ENCODE data around the gene PHLPP1. TPM values are rescaled to one million over a fixed set of nuclear protein-coding genes. Genes with fewer than 3 reads are reported as not detected.

Gene PHLPP1
- total and polyA plus RNA-seq, 9 of the 15 experiments (the other 6 are each of a cell fraction or from before 2014, with no cell fraction given) = 0.56 to 9.0 (median 4.5) TPM

DNA sequence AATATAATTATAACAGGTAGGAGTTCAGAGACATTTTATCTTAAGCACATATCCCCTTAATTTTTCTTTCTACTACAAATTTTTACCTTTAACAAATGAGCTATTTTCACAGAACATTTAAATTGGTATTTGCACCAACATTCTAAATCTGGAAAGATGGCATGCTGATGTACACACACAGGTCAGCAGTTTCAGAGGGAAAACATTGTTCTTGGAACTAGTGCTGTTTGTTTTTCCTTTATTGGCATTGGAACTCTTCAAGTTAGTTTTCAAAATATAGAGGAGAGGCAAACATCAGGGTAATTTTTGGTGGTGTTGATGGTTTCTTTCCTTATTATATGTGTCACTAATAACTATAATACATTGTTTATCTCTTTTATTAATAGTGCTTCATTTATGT is 155.3 kb downstream of the PHLPP1 start (continued):
- TF ChIP-seq, protein P1, sequence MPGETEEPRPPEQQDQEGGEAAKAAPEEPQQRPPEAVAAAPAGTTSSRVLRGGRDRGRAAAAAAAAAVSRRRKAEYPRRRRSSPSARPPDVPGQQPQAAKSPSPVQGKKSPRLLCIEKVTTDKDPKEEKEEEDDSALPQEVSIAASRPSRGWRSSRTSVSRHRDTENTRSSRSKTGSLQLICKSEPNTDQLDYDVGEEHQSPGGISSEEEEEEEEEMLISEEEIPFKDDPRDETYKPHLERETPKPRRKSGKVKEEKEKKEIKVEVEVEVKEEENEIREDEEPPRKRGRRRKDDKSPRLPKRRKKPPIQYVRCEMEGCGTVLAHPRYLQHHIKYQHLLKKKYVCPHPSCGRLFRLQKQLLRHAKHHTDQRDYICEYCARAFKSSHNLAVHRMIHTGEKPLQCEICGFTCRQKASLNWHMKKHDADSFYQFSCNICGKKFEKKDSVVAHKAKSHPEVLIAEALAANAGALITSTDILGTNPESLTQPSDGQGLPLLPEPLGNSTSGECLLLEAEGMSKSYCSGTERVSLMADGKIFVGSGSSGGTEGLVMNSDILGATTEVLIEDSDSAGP (CRISPR knock-in tag; IDR thresholded peaks at IDR 0.05) = no peak

DNA sequence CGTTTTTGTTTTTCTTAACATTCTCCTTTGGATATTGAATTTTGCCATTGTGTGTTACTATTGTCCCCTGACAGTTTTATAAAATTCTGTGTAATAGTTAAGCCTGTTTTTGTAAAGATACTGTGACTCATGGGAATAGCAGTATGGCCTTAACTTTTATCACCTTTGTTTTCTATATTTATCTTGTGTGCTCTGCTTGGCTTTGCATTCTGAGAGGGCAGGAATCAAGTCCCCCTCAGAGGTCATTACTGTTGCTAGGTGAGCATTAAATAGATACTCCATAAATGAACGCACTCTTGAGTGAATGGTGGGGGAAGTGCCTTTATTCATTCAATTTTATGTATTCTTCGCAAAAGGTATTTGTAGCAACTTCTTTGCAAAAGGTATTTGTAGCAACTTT is 160.0 kb downstream of the PHLPP1 start:
- Histone ChIP-seq H3K9me3 (replicated peaks; ENCODE audit: control insufficient read depth, insufficient read depth, low read depth, low read length) (no peaks in the 10 kb centered on the region), H3K9me1 (ENCODE audit: control insufficient read depth, insufficient read depth, low read length) (no peaks in the 10 kb centered on the region), H3K36me3 (ENCODE audit: control insufficient read depth, insufficient read depth, low read length) (no peaks in the 10 kb centered on the region), H3K79me2 (ENCODE audit: control insufficient read depth, insufficient read depth, low read length) (no peaks in the 10 kb centered on the region), H2AFZ (ENCODE audit: low read depth, low read length) (no peak overlapping the region), H3K4me1 (replicated peaks in 1 of 2; ENCODE audit: control insufficient read depth in 2 of 2, insufficient read depth in 2 of 2, low read length in 2 of 2) (0 out of 5 replicates have a peak, but pooled peaks cover 0 to 3% of the 10 kb centered on the region in 2 experiments), H3K27me3 (ENCODE audit: control insufficient read depth in 2 of 2, insufficient read depth in 2 of 2, low read length in 2 of 2) (no peaks in the 10 kb centered on the region), H3K9ac (ENCODE audit: insufficient read depth in 1 of 2, low read depth in 2 of 2, low read length in 2 of 2) (no peak overlapping the region), H3K4me3 (no peak overlapping the region), H3K27ac (ENCODE audit: extremely low read depth, low read depth, low read length) (no peak overlapping the region), H4K20me1 (replicated peaks; ENCODE audit: control insufficient read depth, insufficient read depth, low read length) (no peaks in the 10 kb centered on the region), H3K4me2 (ENCODE audit: insufficient read depth, low read length) (no peak overlapping the region)
- ChIA-PET POLR2A (no interaction called here), CTCF (ENCODE audit: low intra/inter-chr PET ratio) (no interaction called here)
- FAIRE-seq (no peak), ATAC-seq (no peak), DNase-seq (ENCODE audit: extremely low read depth in 1 of 4, low spot score in 3 of 4) (no peak)
- intact Hi-C loops (cut with micrococcal nuclease) = no loop called here
- no TSS peak for BruUV-seq (replicated peaks)
- in situ Hi-C loops (cut with MboI) = no loop called here
- 63% methylated on average over 3 of the region's 3 CpGs for WGBS (ENCODE audit: insufficient coverage, low coverage, missing lambda C conversion rate)
- TF ChIP-seq ZNF778 (CRISPR knock-in tag; IDR thresholded peaks at IDR 0.05) (no peak), RUNX1 (IDR thresholded peaks at IDR 0.05; ENCODE audit: low read depth) (no peak), POLR2A (conservative IDR thresholded peaks at IDR 0.05) (no peak), HNRNPLL (IDR thresholded peaks at IDR 0.05; ENCODE audit: low read depth, low read length, poor library complexity, severe bottlenecking) (no peak), GTF2A2 (tag; IDR thresholded peaks at IDR 0.05) (no peak), TRIM28 (IDR thresholded peaks at IDR 0.05) (no peak)
- TF ChIP-seq, protein P2, sequence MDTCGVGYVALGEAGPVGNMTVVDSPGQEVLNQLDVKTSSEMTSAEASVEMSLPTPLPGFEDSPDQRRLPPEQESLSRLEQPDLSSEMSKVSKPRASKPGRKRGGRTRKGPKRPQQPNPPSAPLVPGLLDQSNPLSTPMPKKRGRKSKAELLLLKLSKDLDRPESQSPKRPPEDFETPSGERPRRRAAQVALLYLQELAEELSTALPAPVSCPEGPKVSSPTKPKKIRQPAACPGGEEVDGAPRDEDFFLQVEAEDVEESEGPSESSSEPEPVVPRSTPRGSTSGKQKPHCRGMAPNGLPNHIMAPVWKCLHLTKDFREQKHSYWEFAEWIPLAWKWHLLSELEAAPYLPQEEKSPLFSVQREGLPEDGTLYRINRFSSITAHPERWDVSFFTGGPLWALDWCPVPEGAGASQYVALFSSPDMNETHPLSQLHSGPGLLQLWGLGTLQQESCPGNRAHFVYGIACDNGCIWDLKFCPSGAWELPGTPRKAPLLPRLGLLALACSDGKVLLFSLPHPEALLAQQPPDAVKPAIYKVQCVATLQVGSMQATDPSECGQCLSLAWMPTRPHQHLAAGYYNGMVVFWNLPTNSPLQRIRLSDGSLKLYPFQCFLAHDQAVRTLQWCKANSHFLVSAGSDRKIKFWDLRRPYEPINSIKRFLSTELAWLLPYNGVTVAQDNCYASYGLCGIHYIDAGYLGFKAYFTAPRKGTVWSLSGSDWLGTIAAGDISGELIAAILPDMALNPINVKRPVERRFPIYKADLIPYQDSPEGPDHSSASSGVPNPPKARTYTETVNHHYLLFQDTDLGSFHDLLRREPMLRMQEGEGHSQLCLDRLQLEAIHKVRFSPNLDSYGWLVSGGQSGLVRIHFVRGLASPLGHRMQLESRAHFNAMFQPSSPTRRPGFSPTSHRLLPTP (IDR thresholded peaks at IDR 0.05; ENCODE audit: borderline replicate concordance, extremely low read depth, insufficient read length) = no peak
- TF ChIP-seq, protein P3, sequence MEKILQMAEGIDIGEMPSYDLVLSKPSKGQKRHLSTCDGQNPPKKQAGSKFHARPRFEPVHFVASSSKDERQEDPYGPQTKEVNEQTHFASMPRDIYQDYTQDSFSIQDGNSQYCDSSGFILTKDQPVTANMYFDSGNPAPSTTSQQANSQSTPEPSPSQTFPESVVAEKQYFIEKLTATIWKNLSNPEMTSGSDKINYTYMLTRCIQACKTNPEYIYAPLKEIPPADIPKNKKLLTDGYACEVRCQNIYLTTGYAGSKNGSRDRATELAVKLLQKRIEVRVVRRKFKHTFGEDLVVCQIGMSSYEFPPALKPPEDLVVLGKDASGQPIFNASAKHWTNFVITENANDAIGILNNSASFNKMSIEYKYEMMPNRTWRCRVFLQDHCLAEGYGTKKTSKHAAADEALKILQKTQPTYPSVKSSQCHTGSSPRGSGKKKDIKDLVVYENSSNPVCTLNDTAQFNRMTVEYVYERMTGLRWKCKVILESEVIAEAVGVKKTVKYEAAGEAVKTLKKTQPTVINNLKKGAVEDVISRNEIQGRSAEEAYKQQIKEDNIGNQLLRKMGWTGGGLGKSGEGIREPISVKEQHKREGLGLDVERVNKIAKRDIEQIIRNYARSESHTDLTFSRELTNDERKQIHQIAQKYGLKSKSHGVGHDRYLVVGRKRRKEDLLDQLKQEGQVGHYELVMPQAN (IDR thresholded peaks at IDR 0.05; ENCODE audit: borderline replicate concordance) = no peak
- TF ChIP-seq, protein P4, sequence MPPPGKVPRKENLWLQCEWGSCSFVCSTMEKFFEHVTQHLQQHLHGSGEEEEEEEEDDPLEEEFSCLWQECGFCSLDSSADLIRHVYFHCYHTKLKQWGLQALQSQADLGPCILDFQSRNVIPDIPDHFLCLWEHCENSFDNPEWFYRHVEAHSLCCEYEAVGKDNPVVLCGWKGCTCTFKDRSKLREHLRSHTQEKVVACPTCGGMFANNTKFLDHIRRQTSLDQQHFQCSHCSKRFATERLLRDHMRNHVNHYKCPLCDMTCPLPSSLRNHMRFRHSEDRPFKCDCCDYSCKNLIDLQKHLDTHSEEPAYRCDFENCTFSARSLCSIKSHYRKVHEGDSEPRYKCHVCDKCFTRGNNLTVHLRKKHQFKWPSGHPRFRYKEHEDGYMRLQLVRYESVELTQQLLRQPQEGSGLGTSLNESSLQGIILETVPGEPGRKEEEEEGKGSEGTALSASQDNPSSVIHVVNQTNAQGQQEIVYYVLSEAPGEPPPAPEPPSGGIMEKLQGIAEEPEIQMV (tag; conservative IDR thresholded peaks at IDR 0.05; ENCODE audit: low read depth) = no peak
